ENCODE measurements around the gene LEPR.
A peak's percentile ranks its signal among the peaks of the same experiment; 100 is the strongest.

The LEPR gene

DNA sequence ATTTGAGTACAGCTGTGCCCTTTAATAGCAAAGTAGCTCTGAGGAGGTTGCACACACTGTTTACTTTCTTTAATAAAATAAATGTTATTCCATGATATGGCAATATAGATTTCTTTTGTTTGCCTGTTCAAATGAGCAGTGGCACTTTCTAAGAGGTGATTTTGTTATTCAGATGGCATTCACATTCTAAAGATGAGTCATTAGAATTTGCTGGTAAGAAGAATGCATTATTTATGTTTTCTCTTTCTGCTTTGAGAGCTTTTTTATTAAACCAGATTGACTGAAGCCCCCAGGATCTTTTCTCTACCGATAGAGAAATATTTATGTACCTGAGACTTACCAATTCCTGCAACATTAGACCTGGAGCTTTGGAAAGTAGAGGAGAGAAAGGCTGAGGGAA is 11.2 kb upstream of the LEPR start:
- no peak for DNase-seq (ENCODE audit: low read depth in 2 of 3, low spot score in 2 of 3)

DNA sequence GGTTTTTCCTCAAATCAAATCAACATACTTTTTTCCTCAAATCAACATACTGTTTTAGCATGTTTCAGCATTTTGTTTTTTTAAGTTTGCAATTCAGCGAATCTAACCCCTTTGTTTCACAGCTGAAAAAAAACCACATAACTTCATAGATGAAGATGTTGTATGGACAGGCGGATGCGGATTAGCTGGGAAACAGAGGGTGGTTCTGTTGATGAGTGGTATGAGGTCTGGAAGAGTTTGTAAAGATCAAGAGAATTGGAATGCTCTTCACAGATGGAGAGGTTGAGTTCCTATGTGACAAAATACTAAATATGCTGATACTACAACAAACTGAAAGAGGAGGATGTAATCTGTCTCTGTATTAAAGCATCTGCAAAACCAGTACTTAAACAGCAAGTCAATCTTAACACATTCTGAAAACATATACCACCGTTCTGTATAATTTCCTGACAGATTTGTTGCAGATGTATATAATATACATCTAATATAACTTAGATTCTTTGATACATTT is 10.6 kb upstream of the LEPR start:
- no peak for DNase-seq (ENCODE audit: low read depth in 2 of 3, low spot score in 2 of 3)

DNA sequence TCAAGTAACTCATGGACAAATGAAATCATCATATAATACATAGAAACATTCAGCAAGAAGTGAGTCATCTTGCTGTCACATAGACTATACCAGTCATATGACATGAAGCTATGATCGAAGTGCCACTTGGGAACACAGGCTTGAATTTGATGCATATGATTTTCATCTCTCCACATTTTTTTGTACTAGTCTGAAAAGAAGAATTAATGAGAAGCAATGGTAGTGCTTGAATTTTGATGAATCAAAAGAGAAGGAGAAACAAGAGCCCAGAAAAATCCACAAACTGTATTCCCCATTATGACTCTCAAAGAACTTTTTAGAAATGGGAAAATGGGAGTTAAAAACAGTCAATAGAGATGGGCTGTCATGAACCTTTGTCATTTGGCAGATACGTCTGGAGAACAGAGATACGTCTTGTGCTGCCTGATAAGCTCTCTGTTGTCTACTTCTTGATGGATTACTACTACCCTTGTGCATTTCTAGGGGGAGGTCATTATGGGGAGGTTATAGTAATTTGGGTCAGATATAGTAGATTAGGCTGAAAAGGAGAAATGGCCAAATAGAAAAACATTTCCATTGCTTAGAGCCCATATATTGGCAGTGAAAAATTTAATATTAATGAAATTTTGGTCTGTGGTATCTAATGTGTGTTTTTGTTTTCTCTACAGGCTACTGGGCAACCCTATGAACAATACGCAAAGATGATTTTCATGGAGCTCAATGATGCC is 8.0 kb upstream of the LEPR start:
- no peak for DNase-seq (ENCODE audit: low read depth in 2 of 3, low spot score in 2 of 3)

DNA sequence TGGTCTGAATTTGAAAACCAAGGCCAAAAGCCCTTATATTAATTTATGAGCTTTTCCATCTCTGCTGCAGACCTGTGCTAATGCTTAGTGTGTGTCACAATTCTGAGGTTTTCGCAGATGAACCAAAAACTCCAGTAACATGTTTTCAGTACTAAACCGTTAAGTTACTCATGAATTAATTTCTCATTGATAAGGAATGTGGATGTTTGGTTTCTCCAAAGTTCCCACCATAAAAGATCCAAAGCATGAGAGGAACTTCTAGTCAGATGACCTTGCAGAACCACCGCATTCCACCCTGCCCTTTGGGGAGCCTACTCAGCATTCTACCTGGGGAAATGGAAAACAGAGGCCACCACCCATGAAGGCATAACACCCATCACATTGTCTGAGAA is 7.5 kb upstream of the LEPR start:
- no peak for DNase-seq (ENCODE audit: low read depth in 2 of 3, low spot score in 2 of 3)

DNA sequence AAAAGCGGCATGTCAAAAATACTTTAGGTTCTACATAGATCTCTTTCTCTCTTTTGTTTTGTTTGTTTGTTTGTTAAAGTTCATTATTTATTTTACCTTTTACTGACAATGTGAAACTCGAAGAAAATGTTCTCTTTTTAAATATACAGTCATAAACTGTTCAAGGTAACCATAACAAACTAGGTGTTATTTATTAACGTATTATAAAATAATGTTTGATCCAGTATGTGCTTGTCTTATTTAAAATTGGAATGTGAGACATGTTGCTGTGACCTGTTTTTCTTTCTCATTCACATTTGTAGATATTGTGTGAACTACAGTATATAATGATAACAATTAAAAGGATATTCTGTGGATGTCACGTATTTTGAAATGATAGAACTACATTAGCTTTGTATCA is 5.9 kb upstream of the LEPR start:
- DNase-seq (ENCODE audit: low read depth in 2 of 3, low spot score in 2 of 3): no peak

DNA sequence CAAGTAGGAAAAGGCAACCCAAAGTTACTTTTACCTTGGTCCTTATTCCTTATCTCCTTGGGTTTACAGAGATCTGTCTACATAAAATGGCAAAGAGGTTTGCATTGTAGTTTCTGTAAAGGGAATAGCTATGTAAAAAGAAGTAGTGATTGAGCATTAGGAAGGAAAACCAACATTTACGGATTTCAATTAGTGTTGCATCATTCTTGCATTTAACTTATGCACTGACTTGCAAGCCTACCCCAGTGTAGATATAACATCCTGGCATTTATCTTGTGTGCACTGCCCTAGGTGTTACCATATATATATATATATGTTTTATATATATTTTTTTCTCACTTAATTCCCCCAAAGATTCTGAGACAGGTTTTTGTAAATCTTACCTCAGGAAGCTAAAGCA is 3.7 kb upstream of the LEPR start:
- no peak for DNase-seq (ENCODE audit: low read depth in 2 of 3, low spot score in 2 of 3)

DNA sequence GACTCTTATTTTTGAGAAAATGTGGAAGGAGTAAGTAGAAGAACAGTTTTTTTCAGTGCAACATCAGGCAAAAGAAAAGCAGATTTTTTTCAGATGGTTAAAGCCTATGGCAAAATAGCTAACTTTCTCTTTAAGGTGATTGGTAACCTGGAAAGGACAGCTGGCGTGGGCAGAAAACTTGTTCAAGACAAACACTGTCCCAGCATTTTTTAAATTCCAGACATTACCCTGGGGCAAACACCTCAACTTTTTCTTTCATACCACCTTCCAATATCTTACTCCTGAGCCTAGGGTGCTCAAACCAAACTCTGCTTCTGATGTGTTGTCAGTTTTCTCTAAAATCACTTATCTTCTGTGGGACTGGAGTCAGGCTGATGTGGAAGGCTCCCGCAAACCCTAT is 2.7 kb upstream of the LEPR start:
- DNase-seq (ENCODE audit: low read depth in 2 of 3, low spot score in 2 of 3): no peak

DNA sequence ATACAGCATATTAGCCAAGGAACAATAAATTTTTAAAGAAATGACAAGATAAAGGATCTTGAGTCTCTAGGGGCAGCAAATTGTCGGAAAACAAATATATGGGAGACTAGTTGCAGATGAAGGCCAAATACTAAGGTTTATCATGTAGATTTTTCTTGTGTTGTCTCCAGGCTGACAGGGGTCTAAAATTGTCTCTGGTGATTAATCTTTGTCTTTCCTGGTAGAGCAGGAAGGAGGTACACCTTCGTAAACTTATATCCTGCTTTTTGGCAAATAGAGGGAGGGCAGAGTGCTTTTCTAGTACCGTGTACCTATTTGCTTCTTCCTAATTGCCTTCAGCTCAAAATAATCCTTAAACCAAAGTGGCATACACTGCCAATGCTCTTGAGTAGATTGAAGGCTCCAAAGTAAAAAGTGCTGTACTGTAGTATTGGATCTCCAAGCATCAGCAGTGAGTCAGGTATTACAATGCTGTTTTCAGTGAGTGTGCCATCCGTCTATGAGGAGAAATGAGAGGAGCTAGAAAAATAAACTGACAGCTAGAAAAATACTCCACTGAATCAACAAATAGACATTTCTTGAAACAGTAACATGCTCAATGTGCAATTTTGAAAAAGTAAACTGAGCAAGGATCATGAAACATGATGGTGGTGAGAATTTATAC is 1.8 kb upstream of the LEPR start:
- no peak for DNase-seq (ENCODE audit: low read depth in 2 of 3, low spot score in 2 of 3)

DNA sequence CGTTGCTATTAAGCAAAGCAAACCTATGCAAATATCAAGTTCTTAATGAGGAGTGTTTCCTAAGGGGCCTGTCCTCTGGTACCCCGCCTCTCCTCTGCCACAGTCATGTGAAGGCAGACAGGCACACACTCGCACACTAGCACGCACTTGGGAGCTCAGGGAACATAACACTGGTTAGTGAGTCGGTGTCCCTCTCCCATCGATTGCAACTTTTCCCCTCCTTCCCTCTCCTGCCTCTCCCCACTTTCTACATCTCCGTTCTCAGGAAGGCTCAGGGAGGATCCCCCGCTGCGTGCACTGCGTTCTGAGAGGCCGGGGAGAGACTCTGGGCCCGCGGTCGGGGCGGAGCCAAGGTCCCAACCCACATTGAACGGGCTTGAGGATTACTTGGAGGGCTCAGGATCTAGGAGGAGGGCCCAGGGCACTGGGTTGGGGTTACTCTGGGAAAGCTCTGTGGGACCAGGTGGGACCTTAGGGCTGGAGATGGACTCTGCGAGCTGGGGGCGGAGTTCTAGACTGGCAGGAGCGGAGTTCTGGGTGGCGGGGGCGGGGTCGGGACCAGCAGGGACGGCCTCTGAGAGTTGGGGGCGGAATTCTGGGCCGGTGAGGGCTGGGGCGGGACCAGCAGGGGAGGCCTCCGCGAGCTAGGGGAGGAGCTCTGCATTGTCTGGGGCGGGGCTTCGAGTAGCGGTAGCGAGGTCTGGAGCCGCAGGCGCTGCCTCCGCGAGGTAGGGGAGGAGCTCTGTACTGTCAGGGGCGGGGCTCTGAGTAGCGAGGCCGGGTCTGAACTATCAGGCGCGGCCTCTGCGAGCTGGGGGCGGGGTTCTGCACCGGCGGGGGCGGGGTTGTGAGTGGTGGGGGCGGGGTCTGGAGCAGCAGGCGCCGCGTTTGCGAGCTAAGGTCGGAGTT is 533 bp upstream of the LEPR start:
- peak; percentile 78 to 96 (median 90) for DNase-seq (ENCODE audit: low read depth in 2 of 3, low spot score in 2 of 3)

DNA sequence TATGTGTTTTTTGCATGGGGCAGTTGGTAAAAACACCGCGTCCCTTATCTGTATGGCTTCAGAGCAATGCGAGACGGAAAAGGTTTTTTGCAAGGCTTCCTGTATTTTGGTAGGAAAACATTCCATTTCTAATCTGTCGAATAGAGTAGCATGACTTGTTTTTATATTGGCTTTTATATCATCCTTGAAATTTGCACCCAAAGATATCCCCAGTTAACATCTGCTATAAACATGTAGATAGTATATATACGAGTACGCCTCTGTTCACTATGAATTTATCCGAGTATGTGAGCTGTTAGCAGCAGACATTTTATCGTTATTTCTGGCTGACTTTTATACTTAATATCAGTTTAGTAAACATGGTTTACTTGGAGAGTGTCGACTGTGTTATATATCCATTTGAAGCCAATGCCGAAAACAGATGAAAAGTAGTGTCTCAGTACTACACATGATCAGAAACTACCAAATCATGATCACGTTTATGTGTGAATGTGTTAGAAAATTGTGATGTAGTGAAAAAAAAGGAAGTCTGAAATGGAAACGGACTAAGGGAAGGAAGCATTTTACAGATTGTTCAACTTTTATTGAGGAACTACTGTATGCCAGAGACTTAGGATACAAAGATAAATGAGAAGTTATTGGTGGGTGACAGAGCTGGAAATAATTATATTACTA is 1.0 kb downstream of the LEPR start:
- no peak for DNase-seq (ENCODE audit: low read depth in 2 of 3, low spot score in 2 of 3)

DNA sequence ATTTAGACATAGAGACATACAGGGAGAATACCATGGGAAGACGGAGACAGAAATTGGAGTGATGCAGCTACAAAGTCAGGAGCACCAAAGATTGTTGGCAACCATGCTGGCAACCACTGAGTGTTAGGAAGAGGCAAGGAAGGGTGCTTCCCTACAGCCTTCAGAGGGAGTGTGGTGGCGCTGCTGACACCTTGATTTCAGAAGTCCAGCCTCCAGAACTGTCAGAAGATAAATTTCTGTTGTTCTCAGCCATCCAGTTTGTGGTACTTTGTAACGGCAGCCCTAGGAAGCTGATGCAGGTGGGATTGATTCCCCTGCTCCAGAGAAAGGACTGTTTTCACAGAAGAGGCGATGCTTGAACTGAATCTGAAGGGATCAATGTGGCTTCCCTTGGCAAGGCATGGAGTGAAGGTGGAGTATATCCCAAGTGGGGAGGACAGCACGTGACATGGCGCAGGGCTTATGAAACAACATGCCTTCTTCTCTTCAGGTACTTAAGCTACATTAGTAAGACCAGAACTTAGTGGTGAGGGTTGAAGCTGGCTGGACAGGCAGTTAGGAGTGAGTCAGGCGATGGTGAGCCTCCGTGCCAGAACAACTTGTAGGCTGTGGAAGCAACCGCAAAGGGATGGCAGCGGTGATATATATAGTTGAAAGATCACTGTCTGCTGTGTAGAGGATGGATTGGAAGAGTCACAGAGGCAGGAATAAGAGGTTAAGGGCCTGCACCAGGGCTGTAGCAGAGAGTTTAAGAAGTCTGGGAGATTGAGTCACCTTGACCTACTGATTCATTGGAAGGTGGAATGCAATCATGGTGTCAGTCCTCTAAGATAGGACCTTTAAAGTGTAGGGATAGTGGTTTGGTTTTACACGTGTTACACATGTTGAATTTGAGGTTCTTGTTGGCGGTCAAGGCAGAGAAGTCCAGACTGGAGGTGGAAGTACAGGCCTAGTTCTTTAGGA is 2.1 kb downstream of the LEPR start:
- no peak for DNase-seq (ENCODE audit: low read depth in 2 of 3, low spot score in 2 of 3)

DNA sequence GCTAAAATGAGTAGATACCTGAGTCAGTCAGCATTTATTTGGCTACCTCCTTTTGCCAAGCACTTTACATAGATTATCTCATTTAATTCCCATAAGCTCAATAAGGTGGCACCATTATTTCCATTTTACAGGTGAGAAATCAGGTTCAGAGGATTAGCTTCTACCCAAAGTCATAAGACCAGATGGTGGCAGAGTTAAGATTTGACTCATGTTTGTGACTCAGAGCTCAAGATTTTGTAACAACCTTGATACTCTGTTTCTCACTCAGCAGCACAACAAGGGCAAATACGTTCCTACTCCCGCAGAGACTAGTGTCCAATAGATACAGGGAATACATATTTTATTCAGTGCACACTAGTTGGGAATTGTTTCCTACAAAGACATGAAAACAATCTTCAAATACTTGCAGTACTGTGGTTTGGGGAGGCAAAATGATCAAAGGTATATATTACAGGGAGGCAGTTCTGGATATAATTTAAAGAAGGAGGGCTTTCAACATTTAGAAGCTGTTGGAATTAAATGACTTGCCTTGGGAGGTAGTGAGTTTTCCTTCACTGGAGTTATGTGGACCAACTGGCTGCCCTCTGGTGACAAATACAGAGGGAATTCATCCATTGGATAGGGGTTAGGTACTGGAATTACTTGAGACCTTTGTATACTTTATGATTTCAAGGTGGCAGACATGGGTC is 3.6 kb downstream of the LEPR start:
- no peak for DNase-seq (ENCODE audit: low read depth in 2 of 3, low spot score in 2 of 3)

DNA sequence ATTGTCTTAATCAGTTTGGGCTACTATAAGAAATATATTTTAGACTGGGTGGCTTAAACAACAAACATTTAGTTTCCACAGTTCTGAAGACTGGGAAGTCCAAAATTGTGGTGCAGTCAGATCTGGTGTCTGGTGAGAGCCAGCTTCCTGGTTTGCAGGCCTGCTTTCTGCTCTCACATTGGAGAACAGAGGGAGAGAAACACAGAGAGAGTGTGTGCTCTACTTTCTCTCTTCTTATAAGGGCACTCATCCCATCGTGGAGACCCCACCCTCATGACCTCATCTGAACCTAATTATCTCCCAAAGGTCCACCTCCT is 4.1 kb downstream of the LEPR start:
- no peak for DNase-seq (ENCODE audit: low read depth in 2 of 3, low spot score in 2 of 3)

DNA sequence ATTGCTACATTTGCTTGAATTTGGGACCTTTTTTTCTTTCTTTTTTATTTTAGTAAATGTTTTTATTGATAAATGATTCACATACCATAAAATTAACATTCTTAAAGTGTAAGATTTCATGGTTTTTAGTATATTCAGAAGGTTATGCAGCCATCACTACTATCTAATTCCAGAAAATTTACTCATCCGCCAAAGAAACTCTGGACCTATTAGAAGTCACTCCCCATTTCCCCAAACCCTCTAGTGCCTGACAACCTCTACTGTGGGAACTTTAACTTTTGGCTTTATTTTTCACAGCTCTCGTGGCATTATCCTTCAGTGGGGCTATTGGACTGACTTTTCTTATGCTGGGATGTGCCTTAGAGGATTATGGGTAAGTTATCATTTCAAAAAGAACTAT is 4.5 kb downstream of the LEPR start:
- DNase-seq (ENCODE audit: low read depth in 2 of 3, low spot score in 2 of 3): no peak

DNA sequence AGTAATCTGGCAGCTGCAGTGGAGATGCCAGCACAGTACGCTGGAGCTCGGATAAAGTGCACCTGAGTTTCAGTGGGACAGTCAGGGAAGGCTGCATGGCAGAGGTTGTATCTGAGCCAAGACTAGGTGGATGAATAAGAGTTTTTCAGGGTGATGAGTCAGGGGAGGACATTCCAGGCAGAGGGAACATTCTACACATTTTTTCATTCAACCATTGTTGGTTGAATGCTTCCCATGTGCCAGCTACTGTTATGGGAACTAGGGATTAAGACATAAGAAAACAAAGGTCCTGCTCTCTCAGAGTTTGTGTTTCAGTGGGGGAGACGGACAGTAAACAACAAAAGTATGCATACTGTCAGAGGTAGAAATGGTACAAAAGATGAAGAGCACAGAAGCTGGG is 5.2 kb downstream of the LEPR start:
- no peak for DNase-seq (ENCODE audit: low read depth in 2 of 3, low spot score in 2 of 3)

DNA sequence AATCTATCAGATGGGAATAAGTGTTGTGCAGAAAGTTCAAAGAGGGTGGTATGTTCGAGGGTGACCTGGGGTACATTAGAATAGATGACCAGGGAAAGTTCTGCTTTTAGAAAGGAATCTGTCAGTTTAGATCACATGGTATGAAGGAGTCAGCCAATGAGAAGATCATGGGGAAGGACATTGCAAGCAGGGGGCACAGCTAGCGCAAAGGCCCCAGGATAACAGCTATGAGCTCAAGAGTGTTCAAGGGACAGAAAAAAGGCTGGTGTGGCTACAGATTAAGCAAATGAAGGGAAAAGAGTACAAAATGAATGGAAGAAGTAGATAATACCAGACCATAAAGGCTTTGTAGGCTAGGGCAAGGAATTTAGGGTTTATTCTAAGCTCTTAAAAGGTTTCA is 8.6 kb downstream of the LEPR start:
- DNase-seq (ENCODE audit: low read depth in 2 of 3, low spot score in 2 of 3): no peak

DNA sequence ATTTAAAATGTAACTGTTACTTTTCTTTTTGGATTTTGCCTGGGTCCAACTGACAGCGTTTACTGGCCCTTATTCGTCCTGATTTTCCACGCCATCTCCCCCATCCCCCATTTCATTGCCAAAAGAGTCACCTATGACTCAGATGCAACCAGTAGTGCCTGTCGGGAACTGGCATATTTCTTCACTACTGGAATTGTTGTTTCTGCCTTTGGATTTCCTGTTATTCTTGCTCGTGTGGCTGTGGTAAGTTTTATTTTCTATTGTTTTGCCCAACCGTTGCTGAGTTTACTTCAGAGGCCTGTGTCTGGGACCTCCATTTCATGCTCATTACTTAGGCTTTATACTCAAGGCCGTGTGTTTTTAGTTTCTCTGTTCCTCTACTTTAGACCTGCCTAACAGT is 9.3 kb downstream of the LEPR start:
- DNase-seq (ENCODE audit: low read depth in 2 of 3, low spot score in 2 of 3): no peak

DNA sequence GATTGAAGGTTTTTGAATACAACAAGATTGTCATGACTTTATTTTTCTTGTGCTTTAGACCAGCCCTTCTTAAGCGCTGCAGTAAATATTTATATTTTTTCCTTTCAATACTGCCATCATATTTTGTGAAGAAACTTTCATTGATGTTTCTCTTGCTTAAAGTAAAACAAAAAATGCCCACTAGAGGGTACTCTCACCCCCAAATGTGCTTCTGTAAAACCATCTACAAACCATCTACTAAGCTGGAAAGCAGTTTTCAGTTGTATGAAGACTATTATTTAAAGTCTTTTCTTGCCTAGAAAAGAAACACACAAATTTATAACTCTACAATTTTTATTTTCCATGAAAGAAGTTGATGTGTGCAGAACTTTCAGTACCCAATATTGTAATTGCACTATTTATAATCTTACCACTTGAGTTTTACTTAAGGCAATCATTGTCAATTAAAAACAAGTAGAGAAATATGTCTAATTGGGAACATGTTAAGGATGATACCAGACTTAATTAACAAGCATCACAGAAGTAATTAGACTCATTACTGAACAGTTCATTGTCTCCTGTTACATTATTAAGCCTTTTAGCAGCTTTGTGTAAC is 10.7 kb downstream of the LEPR start:
- no peak for DNase-seq (ENCODE audit: low read depth in 2 of 3, low spot score in 2 of 3)

DNA sequence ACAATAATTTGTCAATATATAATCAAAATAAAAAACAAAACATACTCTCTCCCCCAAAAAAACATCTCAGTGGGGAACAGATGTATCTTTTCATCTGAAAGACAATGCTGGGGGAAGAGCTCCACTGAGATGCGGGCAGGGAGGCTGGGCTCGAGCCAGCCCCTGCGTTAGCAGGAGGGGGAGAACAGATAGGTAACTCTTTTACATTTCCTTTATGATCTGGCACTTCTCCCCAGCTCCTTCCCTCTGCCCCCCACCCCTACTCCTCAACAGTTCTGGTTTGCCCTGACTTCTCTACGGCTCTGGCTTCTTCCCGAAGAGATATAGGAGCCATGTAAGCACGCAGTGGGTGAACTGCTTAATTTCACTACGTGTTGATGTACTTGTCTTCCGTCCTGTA is 12.4 kb downstream of the LEPR start:
- no peak for DNase-seq (ENCODE audit: low read depth in 2 of 3, low spot score in 2 of 3)

All from activated CD8-positive, alpha-beta memory T cell treated with anti-CD3 and anti-CD28 coated beads for 48 hours (primary cell).